Liver (tissue), 9 donors: ENCODE results near the gene RABL6. TPM values are rescaled to one million over a fixed set of nuclear protein-coding genes. Genes with fewer than 3 reads are reported as not detected.

Source experiments
- DNase-seq: peaks from one replicate; pipeline ENCODE4 v3.0.0-alpha.2; 2017; ENCODE audit warnings: low spot score
- H3K27ac ChIP-seq, 2 donors: one replicate each; pipeline ENCODE4 v1.7.0; 2013; ENCODE audit warnings: inconsistent platforms in 2 of 2, low read length in 2 of 2, control low read depth in 1 of 2, low read depth in 1 of 2, mild to moderate bottlenecking in 1 of 2
- H3K27me3 ChIP-seq, 4 donors: one replicate each; pipeline versions ENCODE4 v1.6.1 to v1.7.0; 2013; ENCODE audit warnings: low read length in 3 of 4, inconsistent platforms in 1 of 4, mild to moderate bottlenecking in 1 of 4, moderate library complexity in 1 of 4; ENCODE audit not compliant: control insufficient read depth in 4 of 4, insufficient read depth in 4 of 4
- H3K36me3 ChIP-seq, 4 donors: one replicate each; pipeline versions ENCODE4 v1.6.1 to v1.7.0; 2013; ENCODE audit warnings: low read length in 3 of 4, mild to moderate bottlenecking in 3 of 4, low read depth in 1 of 4, moderate library complexity in 1 of 4; ENCODE audit not compliant: control insufficient read depth in 4 of 4, insufficient read depth in 3 of 4
- H3K4me1 ChIP-seq, 4 donors: one replicate each; pipeline versions ENCODE4 v1.6.1 to v1.7.0; 2013; ENCODE audit warnings: low read length in 3 of 4, mild to moderate bottlenecking in 3 of 4, moderate library complexity in 1 of 4; ENCODE audit not compliant: control insufficient read depth in 4 of 4, insufficient read depth in 4 of 4
- H3K4me3 ChIP-seq, 3 donors: one replicate each; pipeline versions ENCODE4 v1.6.1 to v1.7.0; 2013; ENCODE audit warnings: low read length in 3 of 3, control low read depth in 1 of 3, low read depth in 1 of 3, mild to moderate bottlenecking in 1 of 3
- H3K9ac ChIP-seq, 2 donors: one replicate each; pipeline ENCODE4 v1.7.0; 2013; ENCODE audit warnings: low read length in 2 of 2, mild to moderate bottlenecking in 2 of 2, moderate library complexity in 2 of 2, control low read depth in 1 of 2, low read depth in 1 of 2
- H3K9me3 ChIP-seq, 4 donors: one replicate each; pipeline versions ENCODE4 v1.6.1 to v1.7.0; 2013; ENCODE audit warnings: low read length in 3 of 4; ENCODE audit not compliant: control insufficient read depth in 4 of 4
- ATF3 ChIP-seq: IDR thresholded peaks from 2 replicates; pipeline ENCODE4 v1.6.1; 2016; ENCODE audit warnings: antibody characterized with exemption
- EGR1 ChIP-seq, 2 donors: IDR thresholded peaks; 2 replicates each; pipeline ENCODE4 v1.6.1; 2016 to 2018; ENCODE audit warnings: antibody characterized with exemption in 2 of 2, low read depth in 2 of 2
- FOXA1 ChIP-seq: IDR thresholded peaks from 2 replicates; pipeline ENCODE4 v1.6.1; 2016; ENCODE audit warnings: antibody characterized with exemption
- FOXA2 ChIP-seq: IDR thresholded peaks from 2 replicates; pipeline ENCODE4 v1.6.1; 2016; ENCODE audit warnings: antibody characterized with exemption
- GABPA ChIP-seq, 2 donors: IDR thresholded peaks in 1 of 2; conservative IDR thresholded peaks in 1 of 2; 2 replicates each; pipeline ENCODE4 v1.6.1; 2016; ENCODE audit warnings: antibody characterized with exemption in 2 of 2, mild to moderate bottlenecking in 1 of 2, moderate library complexity in 1 of 2
- HNF4G ChIP-seq: IDR thresholded peaks from 2 replicates; pipeline ENCODE4 v1.6.1; 2016; ENCODE audit warnings: antibody characterized with exemption
- MAX ChIP-seq: IDR thresholded peaks from 2 replicates; pipeline ENCODE4 v1.6.1; 2016; ENCODE audit warnings: antibody characterized with exemption
- NR2F2 ChIP-seq: IDR thresholded peaks from 2 replicates; pipeline ENCODE4 v1.6.1; 2016; ENCODE audit warnings: antibody characterized with exemption
- REST ChIP-seq: IDR thresholded peaks from 2 replicates; pipeline ENCODE4 v1.6.1; 2016; ENCODE audit warnings: antibody characterized with exemption, mild to moderate bottlenecking
- RXRA ChIP-seq, 2 donors: IDR thresholded peaks; 2 replicates each; pipeline ENCODE4 v1.6.1; 2017 to 2018; ENCODE audit warnings: antibody characterized with exemption in 2 of 2, mild to moderate bottlenecking in 1 of 2
- SP1 ChIP-seq: IDR thresholded peaks from 2 replicates; pipeline ENCODE4 v1.6.1; 2018; ENCODE audit warnings: antibody characterized with exemption, mild to moderate bottlenecking
- TAF1 ChIP-seq: conservative IDR thresholded peaks from 2 replicates; pipeline ENCODE4 v1.6.1; 2016; ENCODE audit warnings: antibody characterized with exemption, mild to moderate bottlenecking
- YY1 ChIP-seq: IDR thresholded peaks from 2 replicates; pipeline ENCODE4 v1.6.1; 2016; ENCODE audit warnings: antibody characterized with exemption, mild to moderate bottlenecking
- ZBTB33 ChIP-seq: IDR thresholded peaks from 2 replicates; pipeline ENCODE4 v1.6.1; 2016; ENCODE audit warnings: antibody characterized with exemption
- WGBS: extraction: QIAGEN DNeasy Blood & Tissue Kit; methylation state at CpG from one replicate; pipeline ENCODE4 v1.1.7; 2013; 5-methylcytosine and 5-hydroxymethylcytosine counted together
- polyA plus RNA-seq, 2 donors: library from polyadenylated mRNA; stranded (reverse) in 1 of 2; unstranded in 1 of 2; fragments of 200-250 nt in 1 of 2; fragments of >200 nt in 1 of 2; fragmentation: Nextera tagmentation in 1 of 2; extraction: Ambion mirVana in 1 of 2; gene quantifications; one replicate each; pipeline versions ENCODE4 v1.2.1 to v1.2.3, GENCODE V29; 2013 to 2015
- total RNA-seq, 2 donors: library from RNA; depleted of rRNA; stranded (reverse); fragments of >200 nt; gene quantifications; one replicate each; pipeline ENCODE4 v1.2.3, GENCODE V29; 2014
- donor health status: healthy.
- donor health status: healthy.
- donor health status: healthy.
- donor health status: healthy.
- donor health status: healthy.

RABL6 gene
- total and polyA plus RNA-seq, 4 donors, result 3.6 to 32.6 (median 10.7) TPM

GRCh38 chr9:136875155-136875554 is 67.4 kb downstream of the RABL6 start:
- Histone ChIP-seq H3K4me1 (no peaks in the 10 kb centered on the region), H3K27me3 (no peaks in the 10 kb centered on the region), H3K9me3 (no peaks in the 10 kb centered on the region), H3K4me3 (no peak overlapping the region), H3K36me3 (no peaks in the 10 kb centered on the region), H3K9ac (no peak overlapping the region), H3K27ac (no peak overlapping the region)
- DNase-seq, result no peak
- 89% methylated on average over 6 of the region's 6 CpGs for WGBS
- TF ChIP-seq ATF3 (no peak), NR2F2 (no peak), HNF4G (no peak), SP1 (no peak)

GRCh38 chr9:136876476-136876875 is 68.7 kb downstream of the RABL6 start:
- H3K9me3 ChIP-seq, result no peaks in the 10 kb centered on the region
- no peak overlapping the region for H3K27ac ChIP-seq
- H3K9ac ChIP-seq, result no peak overlapping the region
- TF ChIP-seq SP1, result no peak
- no peak for TF ChIP-seq FOXA1
- no peak for TF ChIP-seq MAX
- no peak for TF ChIP-seq FOXA2
- no peak for TF ChIP-seq NR2F2
- no peak for TF ChIP-seq ATF3
- TF ChIP-seq EGR1 (IDR thresholded peaks at IDR 0.05; ENCODE audit: low read depth in 2 of 2), result no peak
- no peak for TF ChIP-seq GABPA (IDR thresholded peaks at IDR 0.05 in 1 of 2, conservative IDR thresholded peaks at IDR 0.05 in 1 of 2)
- TF ChIP-seq REST, result no peak
- no peak for TF ChIP-seq YY1
- TF ChIP-seq ZBTB33, result no peak
- no peak for TF ChIP-seq RXRA (IDR thresholded peaks at IDR 0.05)
- no peak for TF ChIP-seq TAF1
- peaks cover 0 to 2% (median under 1%) of the 10 kb centered on the region in 4 donors for H3K4me1 ChIP-seq
- H3K27me3 ChIP-seq, result no peaks in the 10 kb centered on the region
- WGBS, result 92% methylated on average over 5 of the region's 5 CpGs
- no peak for DNase-seq
- no peaks in the 10 kb centered on the region for H3K36me3 ChIP-seq
- no peak overlapping the region for H3K4me3 ChIP-seq
